SJSA1 (cell line): ENCODE measurements around the gene YBX2. TPM values are rescaled to one million over a fixed set of nuclear protein-coding genes. Genes with fewer than 3 reads are reported as not detected.
A peak's percentile ranks its signal among the peaks of the same experiment; 100 is the strongest.

Experiments used
- DNase-seq, 2 experiments: peaks; one replicate each; pipeline ENCODE4 v3.0.0-alpha.2; 2015 to 2020; ENCODE audit warnings: low spot score in 2 of 2, low read depth in 1 of 2
- H3K27ac ChIP-seq: fragments of 250-450 bp; sonication (Bioruptor Pico); 2 replicates; pipeline ENCODE4 v1.5.1; 2020; ENCODE audit warnings: mild to moderate bottlenecking, moderate library complexity
- H3K27me3 ChIP-seq: fragments of 250-450 bp; sonication (Bioruptor Pico); replicated peaks from 2 replicates; pipeline ENCODE4 v1.5.1; 2020; ENCODE audit warnings: mild to moderate bottlenecking, moderate library complexity
- H3K36me3 ChIP-seq: fragments of 250-450 bp; sonication (Bioruptor Pico); 2 replicates; pipeline ENCODE4 v1.5.1; 2020; ENCODE audit warnings: mild to moderate bottlenecking
- H3K4me1 ChIP-seq: fragments of 250-450 bp; sonication (Bioruptor Pico); replicated peaks from 2 replicates; pipeline ENCODE4 v1.6.1; 2021; ENCODE audit warnings: mild to moderate bottlenecking
- H3K4me3 ChIP-seq: fragments of 250-450 bp; sonication (Bioruptor Pico); 2 replicates; pipeline ENCODE4 v1.5.1; 2020; ENCODE audit warnings: mild to moderate bottlenecking
- H3K9me3 ChIP-seq: fragments of 250-450 bp; sonication (Bioruptor Pico); replicated peaks from 2 replicates; pipeline ENCODE4 v1.5.1; 2020; ENCODE audit warnings: mild to moderate bottlenecking
- total RNA-seq: library from RNA; depleted of rRNA; stranded (reverse); fragments of >200 nt; shearing (Covaris generic); gene quantifications from 2 replicates; pipeline ENCODE4 v1.2.3, GENCODE V29; 2014

Gene YBX2
- total RNA-seq, 1 experiment from 2014 or later, result not detected

DNA sequence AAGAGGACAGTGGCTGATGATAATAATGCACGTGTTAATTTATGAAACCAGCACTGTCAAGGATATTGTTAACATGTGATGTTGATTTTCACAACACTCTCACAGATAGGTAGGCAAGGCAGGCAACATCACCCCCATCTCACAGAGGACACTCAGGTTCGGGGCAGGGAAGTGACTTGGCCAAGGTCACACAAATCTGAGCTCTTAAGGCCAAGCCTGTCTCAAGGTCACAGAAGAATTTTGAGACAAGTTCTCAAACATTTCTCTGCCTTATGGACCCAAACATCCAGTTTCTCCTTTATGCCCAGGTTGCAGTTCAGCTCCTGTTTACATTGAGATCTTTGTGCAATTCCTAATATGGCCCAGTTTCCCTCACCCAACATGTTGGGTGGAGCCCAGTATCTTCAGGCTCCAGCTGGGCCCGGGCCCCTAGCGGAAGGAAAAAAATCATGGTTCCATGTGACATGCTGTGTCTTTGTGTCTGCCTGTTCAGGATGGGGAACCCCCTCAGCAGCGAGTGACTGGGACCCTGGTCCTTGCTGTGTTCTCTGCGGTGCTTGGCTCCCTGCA, 11.6 kb downstream of the YBX2 start:
- Histone ChIP-seq H3K4me1 (peaks cover 18% of the 10 kb centered on the region), H3K36me3 (no peaks in the 10 kb centered on the region), H3K9me3 (no peaks in the 10 kb centered on the region), H3K27me3 (peaks cover 25% of the 10 kb centered on the region), H3K27ac (no peak overlapping the region), H3K4me3 (no peak overlapping the region)
- DNase-seq, result no peak

DNA sequence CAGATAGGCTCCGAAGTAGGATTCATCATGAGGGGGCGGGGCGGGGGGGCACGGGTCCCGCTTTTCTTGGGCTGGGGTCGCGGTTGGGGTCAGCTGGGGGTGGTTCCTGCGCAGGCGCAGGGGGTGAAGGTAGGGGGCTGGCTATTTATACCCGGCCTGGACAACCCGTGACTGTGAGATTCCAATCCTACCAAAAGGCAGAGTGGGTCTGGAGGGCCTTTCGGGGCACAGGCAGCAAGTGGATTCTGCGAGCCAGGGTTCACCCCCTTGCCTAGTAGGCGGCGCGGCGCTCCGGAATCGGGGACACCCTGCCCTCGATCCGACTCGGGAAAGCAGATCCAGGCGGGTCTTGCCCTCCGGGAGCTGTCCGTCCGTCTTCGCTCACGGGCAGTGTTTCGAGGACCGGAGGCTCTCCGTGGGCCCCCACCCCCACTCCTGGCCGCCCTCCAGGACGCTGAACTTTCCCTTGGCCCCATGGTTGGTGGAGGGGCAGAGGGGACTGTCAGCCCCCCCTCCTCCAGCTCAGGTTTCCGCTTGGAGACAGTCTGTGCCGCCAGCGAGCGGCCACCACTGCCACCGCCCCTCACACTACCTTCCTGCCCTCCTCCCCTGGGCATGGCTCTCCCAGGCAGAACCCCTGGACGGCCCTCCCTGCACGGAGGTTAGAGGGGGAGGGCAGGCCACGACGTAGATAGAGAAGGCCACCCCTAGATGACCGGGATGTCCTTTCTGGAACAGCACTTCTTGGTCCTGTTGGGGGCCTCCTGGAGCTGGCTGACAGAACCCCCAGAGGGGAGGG, 12.3 kb downstream of the YBX2 start:
- H3K9me3 ChIP-seq, result no peaks in the 10 kb centered on the region
- DNase-seq, result no peak
- H3K4me1 ChIP-seq, result peaks cover 18% of the 10 kb centered on the region
- no peaks in the 10 kb centered on the region for H3K36me3 ChIP-seq
- H3K4me3 ChIP-seq, result peak overlapping the region; percentile 35
- peaks cover 25% of the 10 kb centered on the region for H3K27me3 ChIP-seq
- no peak overlapping the region for H3K27ac ChIP-seq

DNA sequence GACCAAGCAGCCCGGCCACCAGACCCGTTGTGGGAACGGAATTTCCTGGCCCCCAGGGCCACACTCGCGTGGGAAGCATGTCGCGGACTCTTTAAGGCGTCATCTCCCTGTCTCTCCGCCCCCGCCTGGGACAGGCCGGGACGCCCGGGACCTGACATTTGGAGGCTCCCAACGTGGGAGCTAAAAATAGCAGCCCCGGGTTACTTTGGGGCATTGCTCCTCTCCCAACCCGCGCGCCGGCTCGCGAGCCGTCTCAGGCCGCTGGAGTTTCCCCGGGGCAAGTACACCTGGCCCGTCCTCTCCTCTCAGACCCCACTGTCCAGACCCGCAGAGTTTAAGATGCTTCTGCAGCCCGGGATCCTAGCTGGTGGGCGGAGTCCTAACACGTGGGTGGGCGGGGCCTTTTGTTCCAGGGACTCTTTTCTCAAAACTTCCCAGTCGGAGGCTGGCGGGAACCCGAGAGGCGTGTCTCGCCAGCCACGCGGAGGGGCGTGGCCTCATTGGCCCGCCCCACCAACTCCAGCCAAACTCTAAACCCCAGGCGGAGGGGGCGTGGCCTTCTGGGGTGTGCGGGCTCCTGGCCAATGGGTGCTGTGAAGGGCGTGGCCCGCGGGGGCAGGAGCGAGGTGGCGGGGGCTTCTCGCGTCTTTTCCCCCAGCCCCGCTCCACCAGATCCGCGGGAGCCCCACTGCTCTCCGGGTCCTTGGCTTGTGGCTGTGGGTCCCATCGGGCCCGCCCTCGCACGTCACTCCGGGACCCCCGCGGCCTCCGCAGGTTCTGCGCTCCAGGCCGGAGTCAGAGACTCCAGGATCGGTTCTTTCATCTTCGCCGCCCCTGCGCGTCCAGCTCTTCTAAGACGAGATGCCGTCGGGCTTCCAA, 13.1 kb downstream of the YBX2 start, which contains the start of gene SLC2A4:
Gene SLC2A4 (plus strand): TSS at position 645 of the 879 bp plus-strand sequence. CDS start 217 bp downstream, at position 862.
- H3K27me3 ChIP-seq, result peaks cover 20% of the 10 kb centered on the region
- H3K36me3 ChIP-seq, result no peaks in the 10 kb centered on the region
- peak within 1 kb of the TSS; percentile 35 for H3K4me3 ChIP-seq
- H3K4me1 ChIP-seq, result peaks cover 18% of the 10 kb centered on the region
- no peak within 1 kb of the TSS for H3K27ac ChIP-seq
- DNase-seq, result peak; percentile 91
- no peaks in the 10 kb centered on the region for H3K9me3 ChIP-seq

DNA sequence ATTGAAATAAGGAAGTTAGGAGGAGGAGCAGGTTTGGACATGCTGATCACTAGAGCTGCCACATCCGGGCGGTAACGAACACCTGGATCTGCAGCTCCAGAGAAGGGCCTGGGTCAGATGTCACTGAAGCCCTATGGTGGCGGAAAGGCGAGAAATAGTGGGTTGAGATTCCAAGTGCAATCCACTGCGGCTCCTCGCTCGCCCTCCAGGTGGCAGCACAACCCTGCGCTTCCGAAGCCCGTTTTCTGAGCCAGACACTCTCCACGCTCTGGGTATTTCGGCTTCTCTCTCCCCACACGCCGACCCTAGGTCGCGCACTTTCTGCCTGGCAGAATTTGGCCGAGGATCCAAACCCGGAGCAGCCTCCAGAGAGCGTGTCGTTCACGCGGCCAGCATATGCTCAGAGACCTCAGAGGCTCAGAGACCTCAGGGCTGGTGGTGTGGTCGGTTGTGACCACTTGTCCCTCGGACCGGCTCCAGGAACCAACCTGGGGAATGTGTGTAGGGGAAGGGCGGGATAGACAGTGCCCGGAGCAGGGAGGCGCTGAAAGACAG, 13.8 kb downstream of the YBX2 start:
- Histone ChIP-seq H3K36me3 (no peaks in the 10 kb centered on the region), H3K4me1 (peaks cover 18% of the 10 kb centered on the region), H3K4me3 (peak overlapping the region; percentile 35), H3K9me3 (no peaks in the 10 kb centered on the region), H3K27ac (no peak overlapping the region), H3K27me3 (peaks cover 17% of the 10 kb centered on the region)
- peak; percentile 76 to 82 for DNase-seq

DNA sequence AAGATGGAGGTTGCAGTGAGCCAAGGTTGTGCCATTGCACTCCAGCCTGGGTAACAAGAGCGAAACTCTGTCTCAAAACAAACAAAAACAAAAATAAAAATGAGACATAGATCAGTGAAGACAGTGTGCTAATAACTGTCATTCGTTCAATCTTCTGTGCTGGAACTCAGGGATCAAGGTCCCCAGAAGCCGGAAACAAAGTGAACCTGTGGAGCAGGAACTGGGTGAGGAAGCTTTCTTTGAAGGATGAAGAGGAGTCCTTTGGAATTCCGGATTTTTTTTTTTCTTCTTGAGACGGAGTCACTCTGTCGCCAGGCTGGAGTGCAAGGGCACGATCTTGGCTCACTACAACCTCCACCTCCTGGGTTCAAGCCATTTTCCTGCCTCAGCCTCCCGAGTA, 15.0 kb downstream of the YBX2 start:
- H3K9me3 ChIP-seq, result no peaks in the 10 kb centered on the region
- DNase-seq, result no peak
- peaks cover 18% of the 10 kb centered on the region for H3K4me1 ChIP-seq
- H3K4me3 ChIP-seq, result no peak overlapping the region
- H3K27ac ChIP-seq, result no peak overlapping the region
- peaks cover 17% of the 10 kb centered on the region for H3K27me3 ChIP-seq
- no peaks in the 10 kb centered on the region for H3K36me3 ChIP-seq

DNA sequence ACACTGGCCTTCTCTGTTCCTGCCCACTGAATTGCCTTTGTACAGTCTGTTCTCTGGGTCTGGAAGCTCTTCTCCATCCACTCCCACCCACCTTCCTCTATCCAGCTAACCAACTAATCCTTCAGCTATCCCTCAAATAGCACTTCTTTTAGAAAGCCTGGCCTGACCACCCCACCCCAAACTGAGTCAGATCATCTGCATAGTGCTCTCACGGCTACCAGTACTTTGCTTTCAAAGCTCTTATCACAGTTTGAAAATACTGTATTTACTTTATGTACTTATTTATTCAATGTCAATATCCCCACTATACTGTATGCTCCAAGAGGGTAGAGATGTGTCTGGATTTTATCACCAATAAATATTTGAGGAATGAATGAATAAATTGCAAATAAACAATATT, 27.7 kb downstream of the YBX2 start:
- peaks cover 12% of the 10 kb centered on the region; the same call in 1 of the 2 replicates for H3K27me3 ChIP-seq
- no peaks in the 10 kb centered on the region for H3K36me3 ChIP-seq
- H3K4me3 ChIP-seq, result no peak overlapping the region
- DNase-seq, result no peak
- peaks cover 26% of the 10 kb centered on the region for H3K4me1 ChIP-seq
- no peak overlapping the region for H3K27ac ChIP-seq
- H3K9me3 ChIP-seq, result no peaks in the 10 kb centered on the region

DNA sequence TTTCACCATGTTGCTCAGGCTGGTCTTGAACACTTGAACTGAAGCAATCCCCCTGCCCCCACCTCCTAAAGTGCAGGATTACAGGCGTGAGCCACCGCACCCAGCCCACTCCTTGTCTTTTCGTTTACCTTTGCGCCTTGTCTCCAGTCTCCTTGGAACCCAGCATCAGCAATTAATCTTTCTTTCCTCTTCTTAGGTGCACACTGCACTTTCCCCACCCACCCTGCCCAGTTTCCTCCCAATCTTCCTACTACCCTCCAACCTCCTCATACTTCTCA, 30.7 kb downstream of the YBX2 start:
- H3K9me3 ChIP-seq, result no peaks in the 10 kb centered on the region
- H3K4me1 ChIP-seq, result peaks cover 26% of the 10 kb centered on the region
- H3K4me3 ChIP-seq, result no peak overlapping the region
- H3K27ac ChIP-seq, result no peak overlapping the region
- DNase-seq, result no peak
- H3K27me3 ChIP-seq, result peaks cover 13% of the 10 kb centered on the region; the same call in 1 of the 2 replicates
- peaks cover 3% of the 10 kb centered on the region for H3K36me3 ChIP-seq

DNA sequence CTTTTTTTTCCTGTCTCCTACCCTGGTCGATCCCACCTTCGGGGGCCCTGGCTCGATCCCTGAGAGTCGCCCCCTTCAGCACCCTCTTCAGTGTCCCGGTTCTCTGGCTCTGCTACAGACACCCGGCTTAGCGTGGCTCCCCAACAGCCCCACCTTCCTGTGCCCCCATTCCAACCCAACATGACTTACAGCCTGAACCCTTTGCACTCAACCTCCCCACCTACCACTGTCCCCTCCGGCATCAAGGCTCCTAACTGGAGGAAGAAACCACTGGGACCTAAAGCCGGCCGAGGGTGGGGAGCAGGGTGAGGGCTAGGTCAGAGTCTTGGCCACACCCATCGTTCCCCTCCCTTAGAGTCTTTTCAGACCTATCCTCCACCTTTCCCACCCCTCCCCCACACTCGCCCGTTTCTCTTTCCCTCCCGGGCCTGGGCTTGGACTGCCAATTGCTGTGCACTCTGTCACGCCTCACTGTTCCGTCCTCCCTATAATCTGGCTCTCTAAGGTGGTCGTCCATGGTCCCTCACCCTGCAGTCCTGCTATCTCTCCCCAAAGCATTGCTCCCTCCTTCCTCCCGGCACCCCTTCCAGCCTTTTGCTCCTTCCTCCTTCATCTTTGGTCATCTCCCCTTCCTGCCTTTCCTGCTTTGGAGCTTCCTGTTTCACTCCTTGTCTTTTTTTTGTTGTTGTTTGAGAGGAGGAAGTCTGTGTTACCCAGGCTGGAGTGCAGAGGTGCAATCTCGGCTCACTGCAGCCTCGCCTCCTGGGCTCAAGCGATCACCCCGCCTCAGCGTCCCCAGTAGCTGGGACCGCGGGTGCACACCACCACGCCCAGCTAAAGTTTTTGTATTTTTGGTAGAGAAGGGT, 31.3 kb downstream of the YBX2 start:
- Histone ChIP-seq H3K4me3 (no peak overlapping the region), H3K36me3 (peaks cover 6% of the 10 kb centered on the region), H3K27ac (no peak overlapping the region), H3K4me1 (peaks cover 26% of the 10 kb centered on the region), H3K27me3 (peaks cover 13% of the 10 kb centered on the region; the same call in 1 of the 2 replicates), H3K9me3 (no peaks in the 10 kb centered on the region)
- no peak for DNase-seq

DNA sequence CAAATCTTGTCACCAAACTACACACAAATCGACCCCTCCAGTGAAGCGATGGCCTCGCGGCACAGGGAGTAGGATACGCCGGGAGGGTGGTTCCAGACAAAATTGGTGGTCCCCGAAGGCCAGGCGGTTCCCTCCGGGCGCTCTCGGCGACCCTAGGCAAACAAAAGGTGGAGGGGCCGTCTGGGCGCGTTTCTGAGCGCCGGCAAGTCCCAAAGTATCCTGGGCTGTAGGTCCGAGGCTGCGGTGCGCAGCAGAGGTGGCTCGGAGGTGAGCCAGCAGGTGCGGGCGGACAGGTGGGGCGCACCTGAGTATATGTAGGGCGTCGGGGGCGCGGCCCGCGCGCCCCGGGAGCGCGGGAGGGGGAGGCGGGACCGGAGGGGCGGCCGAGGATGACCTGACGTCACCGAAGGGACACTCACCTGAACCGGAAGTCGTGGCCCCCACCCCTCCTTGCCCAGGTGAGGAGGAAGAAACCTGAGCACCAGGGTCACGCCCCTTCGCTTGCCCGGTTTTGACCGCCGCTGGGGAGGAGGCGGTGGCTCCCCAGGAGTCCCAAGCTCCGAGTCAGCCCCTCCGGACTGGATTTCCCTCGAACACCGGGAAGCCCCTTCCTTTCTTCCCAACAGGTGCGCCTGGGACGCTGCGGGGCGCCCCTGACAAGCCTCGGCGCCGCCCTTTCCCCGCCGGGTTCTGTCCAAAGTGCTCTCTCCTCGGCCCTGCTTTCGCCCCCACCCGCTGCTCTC, 32.1 kb downstream of the YBX2 start, which contains the start of gene CLDN7:
Gene CLDN7 (minus strand): TSS at position 287 of the 743 bp plus-strand sequence. CDS start 435 bp downstream, outside the sequence.
- Histone ChIP-seq H3K4me1 (peaks cover 26% of the 10 kb centered on the region), H3K9me3 (no peaks in the 10 kb centered on the region), H3K27me3 (peaks cover 13% of the 10 kb centered on the region; the same call in 1 of the 2 replicates), H3K36me3 (peaks cover 13% of the 10 kb centered on the region), H3K4me3 (no peak within 1 kb of the TSS), H3K27ac (no peak within 1 kb of the TSS)
- no peak for DNase-seq

DNA sequence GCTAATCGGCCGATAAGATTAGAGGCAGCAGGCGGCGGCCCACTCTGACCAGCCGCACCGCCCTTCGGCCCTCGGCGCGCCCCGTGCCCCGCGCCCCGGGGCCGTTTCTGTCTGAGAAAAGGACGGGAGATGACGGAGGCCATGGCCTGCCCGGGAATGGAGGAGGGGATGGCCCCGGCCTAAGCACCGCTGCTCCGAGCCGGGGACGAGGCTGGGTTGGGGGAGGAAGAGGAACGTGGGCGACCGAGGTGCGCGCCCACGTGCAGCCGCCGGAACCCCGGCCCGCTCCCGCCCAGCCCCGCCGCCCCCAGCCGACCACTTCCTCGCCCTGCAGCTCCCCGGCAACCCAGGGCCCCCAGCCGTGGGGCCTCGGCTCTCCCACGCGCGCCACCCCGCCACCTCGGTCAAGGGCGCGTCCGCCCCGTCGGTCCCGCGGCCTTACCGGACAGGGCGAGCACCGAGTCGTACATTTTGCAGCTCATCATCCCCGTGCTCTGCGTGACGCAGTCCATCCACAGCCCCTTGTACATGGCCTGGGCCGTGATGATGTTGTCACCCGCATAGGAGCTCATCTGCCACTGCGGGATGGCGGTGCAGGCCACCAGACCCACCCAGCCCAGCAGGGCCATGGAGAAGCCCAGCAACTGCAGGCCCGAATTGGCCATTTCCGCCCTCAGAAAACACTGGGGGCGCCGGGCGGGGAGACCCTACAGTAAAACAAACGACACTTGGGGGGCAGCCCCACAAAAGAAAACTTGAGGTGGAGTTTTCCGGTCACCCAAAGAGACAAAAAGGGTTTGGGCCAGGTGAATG, 32.9 kb downstream of the YBX2 start:
- H3K27ac ChIP-seq, result no peak overlapping the region
- H3K36me3 ChIP-seq, result peaks cover 19% of the 10 kb centered on the region
- DNase-seq, result no peak
- peaks cover 13% of the 10 kb centered on the region; the same call in 1 of the 2 replicates for H3K27me3 ChIP-seq
- peaks cover 26% of the 10 kb centered on the region for H3K4me1 ChIP-seq
- no peak overlapping the region for H3K4me3 ChIP-seq
- no peaks in the 10 kb centered on the region for H3K9me3 ChIP-seq

DNA sequence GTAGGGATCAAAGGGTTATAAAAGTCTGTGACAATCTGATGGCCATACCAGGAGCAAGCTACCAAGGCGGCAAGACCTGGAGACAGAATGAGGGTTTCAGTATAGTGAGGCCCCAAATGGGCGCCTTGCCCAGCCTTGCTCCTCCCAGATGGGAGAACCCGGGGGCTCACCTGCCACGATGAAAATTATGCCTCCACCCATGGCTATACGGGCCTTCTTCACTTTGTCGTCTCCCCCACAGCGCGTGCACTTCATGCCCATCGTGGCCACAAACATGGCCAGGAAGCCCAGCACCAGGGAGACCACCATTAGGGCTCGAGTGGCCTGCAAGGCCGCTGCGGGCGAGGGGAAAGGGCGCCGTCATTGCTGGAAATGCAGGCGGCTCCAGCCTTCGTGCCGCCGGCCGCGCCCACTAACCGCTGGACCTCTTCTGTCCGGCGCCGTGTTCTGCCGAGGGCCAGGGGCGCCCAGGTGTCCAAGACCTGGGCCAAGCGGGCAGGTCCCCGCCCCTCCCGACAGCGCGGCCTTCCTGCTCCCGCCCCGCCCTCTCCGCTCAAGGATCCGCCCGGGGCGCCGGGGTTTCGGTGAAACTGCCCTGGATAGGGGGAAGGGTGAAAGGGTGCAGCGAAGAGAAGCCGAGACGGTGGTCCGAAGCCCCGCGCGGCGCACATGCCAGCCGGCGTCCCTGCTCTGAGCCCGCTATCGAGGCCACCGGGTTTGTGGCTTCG, 33.6 kb downstream of the YBX2 start:
- H3K36me3 ChIP-seq, result peaks cover 26% of the 10 kb centered on the region
- H3K4me1 ChIP-seq, result peaks cover 23% of the 10 kb centered on the region
- H3K27ac ChIP-seq, result no peak overlapping the region
- H3K27me3 ChIP-seq, result peaks cover 13% of the 10 kb centered on the region; the same call in 1 of the 2 replicates
- no peaks in the 10 kb centered on the region for H3K9me3 ChIP-seq
- no peak for DNase-seq
- H3K4me3 ChIP-seq, result no peak overlapping the region
